HepG2 (cell line): ENCODE measurements around the gene THRB. TPM values are rescaled to one million over a fixed set of nuclear protein-coding genes. Genes with fewer than 3 reads are reported as not detected.
A peak's percentile ranks its signal among the peaks of the same experiment; 100 is the strongest.

ENCODE experiments used
- ATAC-seq: fragments of 200-7000 bp; cut with Tn5 transposase; 3 replicates; pipeline ENCODE4 v1.9.1; 2020; ENCODE audit warnings: mild to moderate bottlenecking, moderate library complexity
- BruUV-seq: library from RNA; stranded (reverse); fragments of 400-500 nt; replicated peaks from 2 replicates; lab custom pipeline; 2021; lab: Mats Ljungman, UMichigan
- CTCF ChIA-PET: fragments of 300-600 bp; formaldehyde crosslinking; extraction: SDS; loops from one replicate; lab custom pipeline; 2021; ENCODE audit warnings: low total read pairs, inconsistent platforms, low intra/inter-chr PET ratio; lab: Yijun Ruan, JAX
- POLR2A ChIA-PET: fragments of 350-600 bp; sonication (Branson Sonifier 250); formaldehyde crosslinking; loops from one replicate; lab custom pipeline; 2020; ENCODE audit warnings: antibody characterized with exemption, inconsistent platforms; lab: Yijun Ruan, JAX
- DNase-seq: peaks from one replicate; pipeline ENCODE4 v3.0.0-alpha.2; 2015; ENCODE audit warnings: low spot score
- FAIRE-seq: peaks from 3 replicates; lab custom pipeline; 2011; peaks lifted over from hg19 to GRCh38; lab: Jason Lieb, UNC
- H2AFZ ChIP-seq: one replicate; pipeline ENCODE4 v1.6.1; 2011; ENCODE audit warnings: low read length, inconsistent platforms
- H3K27ac ChIP-seq: fragments of 300-600 bp; 3 replicates; pipeline ENCODE4 v1.8.0; 2011; ENCODE audit warnings: mixed run types, mild to moderate bottlenecking, mixed read lengths, low read length, inconsistent platforms; ENCODE audit not compliant: insufficient read depth; ENCODE audit errors: extremely low read length
- H3K27me3 ChIP-seq, 2 experiments: fragments of 200-600 bp in 1 of 2; 2 replicates in 1 of 2; 3 replicates in 1 of 2; pipeline versions ENCODE4 v1.6.0 to v1.8.0; 2011; ENCODE audit warnings: low read length in 2 of 2, mild to moderate bottlenecking in 2 of 2, moderate library complexity in 2 of 2, inconsistent platforms in 1 of 2; ENCODE audit not compliant: insufficient read depth in 2 of 2, control insufficient read depth in 1 of 2
- H3K36me3 ChIP-seq, 2 experiments: fragments of 200-600 bp in 1 of 2; replicated peaks in 1 of 2; 2 replicates in 1 of 2; 3 replicates in 1 of 2; pipeline versions ENCODE4 v1.5.1 to v1.8.0; 2011; ENCODE audit warnings: low read length in 2 of 2, inconsistent platforms in 1 of 2; ENCODE audit not compliant: insufficient read depth in 2 of 2, control insufficient read depth in 1 of 2
- H3K4me1 ChIP-seq: 2 replicates; pipeline ENCODE4 v1.5.1; 2012; ENCODE audit warnings: low read length, inconsistent platforms; ENCODE audit not compliant: insufficient read depth
- H3K4me2 ChIP-seq: 2 replicates; pipeline ENCODE4 v1.6.0; 2011; ENCODE audit warnings: low read depth, low read length, inconsistent platforms
- H3K4me3 ChIP-seq, 3 experiments: fragments of 200-600 bp in 1 of 3; sonication (generic), shearing (Covaris generic) in 1 of 3; replicated peaks in 1 of 3; 2 replicates each; pipeline ENCODE4 v1.5.1; 2011 to 2016; ENCODE audit warnings: low read length in 3 of 3, inconsistent platforms in 2 of 3, low read depth in 2 of 3, mild to moderate bottlenecking in 2 of 3, control low read depth in 1 of 3, mixed read lengths in 1 of 3; ENCODE audit not compliant: insufficient read depth in 1 of 3
- H3K79me2 ChIP-seq: one replicate; pipeline ENCODE4 v1.6.1; 2011; ENCODE audit warnings: low read length, inconsistent platforms; ENCODE audit not compliant: insufficient read depth
- H3K9ac ChIP-seq: 2 replicates; pipeline ENCODE4 v1.6.0; 2011; ENCODE audit warnings: mild to moderate bottlenecking, low read depth, low read length, inconsistent platforms; ENCODE audit not compliant: insufficient read depth
- H3K9me3 ChIP-seq: 2 replicates; pipeline ENCODE4 v1.5.1; 2012; ENCODE audit warnings: mild to moderate bottlenecking, low read length
- H4K20me1 ChIP-seq: 2 replicates; pipeline ENCODE4 v1.6.0; 2011; ENCODE audit warnings: inconsistent platforms, mild to moderate bottlenecking, low read length, moderate library complexity; ENCODE audit not compliant: insufficient read depth
- ESRRA ChIP-seq: sonication (generic); formaldehyde crosslinking; IDR thresholded peaks from 2 replicates; pipeline ENCODE4 v1.5.1; 2020; ENCODE audit warnings: mild to moderate bottlenecking, low read depth, missing genetic modification reagents
- NR1H2 ChIP-seq: sonication (generic); formaldehyde crosslinking; IDR thresholded peaks from 2 replicates; pipeline ENCODE4 v1.8.1; 2022; ENCODE audit warnings: low read depth, missing genetic modification reagents, borderline replicate concordance
- PBX3 ChIP-seq: sonication (generic); formaldehyde crosslinking; IDR thresholded peaks from 2 replicates; pipeline ENCODE4 v1.8.1; 2023; ENCODE audit warnings: missing genetic modification reagents, inconsistent platforms, borderline replicate concordance
- PRDM4 ChIP-seq: sonication (generic); formaldehyde crosslinking; IDR thresholded peaks from 2 replicates; pipeline ENCODE4 v1.9.0; 2021; ENCODE audit warnings: missing genetic modification reagents, borderline replicate concordance
- SIX4 ChIP-seq: sonication (generic); formaldehyde crosslinking; IDR thresholded peaks from 2 replicates; pipeline ENCODE4 v1.4.0; 2020; ENCODE audit warnings: missing genetic modification reagents
- ZBTB14 ChIP-seq: sonication (generic); formaldehyde crosslinking; IDR thresholded peaks from 2 replicates; pipeline ENCODE4 v1.4.0; 2020; ENCODE audit warnings: missing genetic modification reagents
- ZMYM4 ChIP-seq: sonication (generic); formaldehyde crosslinking; IDR thresholded peaks from 2 replicates; pipeline ENCODE4 v1.8.1; 2023; ENCODE audit warnings: mild to moderate bottlenecking, missing genetic modification reagents
- ZNF644 ChIP-seq: IDR thresholded peaks from 2 replicates; pipeline ENCODE4 v1.6.1; 2016; ENCODE audit warnings: low read depth
- WGBS: methylation state at CpG from one replicate; pipeline ENCODE4 v1.1.6; 2017; ENCODE audit warnings: low lambda C conversion rate; 5-methylcytosine and 5-hydroxymethylcytosine counted together
- in situ Hi-C: cut with HindIII; loops from 2 replicates; pipeline ENCODE4 v1.10.0; 2017; ENCODE audit warnings: low pct_unique_long_range_greater_than_20kb; ENCODE audit not compliant: extremely low pct_ligation_motif_present
- intact Hi-C: fragments of 100-400 bp; cut with micrococcal nuclease; formaldehyde crosslinking; loops from one replicate; pipeline ENCODE4 v1.10.0; 2022; ENCODE audit not compliant: unreplicated experiment
- polyA plus RNA-seq, 8 experiments: library from polyadenylated mRNA; depleted of rRNA in 3 of 8; stranded (reverse) in 7 of 8; unstranded in 1 of 8; fragments of >200 nt; fragmentation: Illumina TruSeq in 4 of 8; extraction: Trizol in 4 of 8; gene quantifications; 2 replicates each; pipeline versions ENCODE4 v1.2.1 to v1.2.3, GENCODE V29; 2011 to 2016; ENCODE audit warnings: low read depth in 4 of 8, missing spikeins in 1 of 8, mixed read lengths in 1 of 8; ENCODE audit not compliant: insufficient read depth in 1 of 8
- total RNA-seq, 5 experiments: library from RNA; depleted of rRNA; stranded (reverse); fragments of >200 nt; fragmentation: Illumina TruSeq; extraction: Trizol; gene quantifications; 2 replicates each; pipeline ENCODE4 v1.2.3, GENCODE V29; 2016; ENCODE audit warnings: low read depth in 1 of 5

Gene THRB
- total and polyA plus RNA-seq, 2 of the 13 experiments (the other 11 are each of a cell fraction or from before 2014, with no cell fraction given): 4.7 to 22.7 TPM

- H3K27ac ChIP-seq: no peak overlapping the region
- no peak for FAIRE-seq
- TF ChIP-seq PRDM4 (no peak), PBX3 (CRISPR knock-in tag) (no peak)
- TF ChIP-seq, all 625 proteins: peak for 0
- Histone ChIP-seq H3K27me3 (no peaks in the 10 kb centered on the region), H3K79me2 (peaks cover 34% of the 10 kb centered on the region), H3K9ac (no peak overlapping the region), H3K4me2 (no peak overlapping the region), H3K4me1 (peaks cover 37% of the 10 kb centered on the region), H3K36me3 (no peaks in the 10 kb centered on the region), H2AFZ (no peak overlapping the region), H4K20me1 (no peaks in the 10 kb centered on the region), H3K9me3 (no peaks in the 10 kb centered on the region), H3K4me3 (no peak overlapping the region)
- 0% methylated on average over 1 of the region's 1 CpG for WGBS
- CTCF ChIA-PET: no interaction called here
- no peak for DNase-seq
- in situ Hi-C loops (no loop called here), intact Hi-C loops (no loop called here)
- POLR2A ChIA-PET: no interaction called here
- ATAC-seq: no peak
- no TSS peak for BruUV-seq
Observed at GRCh38 chr3:24443476-24443875, 51.2 kb downstream of the THRB start.

- Histone ChIP-seq H3K27ac (peak overlapping the region; percentile 25), H3K27me3 (no peaks in the 10 kb centered on the region)
- CTCF ChIA-PET: no interaction called here
- TF ChIP-seq ZBTB14 (CRISPR knock-in tag) (no peak), NR1H2 (CRISPR knock-in tag) (no peak), ZNF644 (CRISPR knock-in tag) (peak; percentile 28; the same call in 1 of the 2 replicates), ESRRA (CRISPR knock-in tag) (no peak), ZMYM4 (CRISPR knock-in tag) (0 out of 2 replicates have a peak, but pooled peaks have one; percentile 11), SIX4 (CRISPR knock-in tag) (no peak)
- TF ChIP-seq, all 625 proteins: peak for 2
- in situ Hi-C loops: no loop called here
- WGBS: 91% methylated on average over 3 of the region's 3 CpGs
- no peaks in the 10 kb centered on the region for H3K36me3 ChIP-seq
- H3K9me3 ChIP-seq: no peaks in the 10 kb centered on the region
- no peak for DNase-seq
- peak; percentile 68 for ATAC-seq
- H3K4me3 ChIP-seq: no peak overlapping the region
- peak; percentile 12 for FAIRE-seq
- POLR2A ChIA-PET: interaction anchor here (1.1 kb wide), 1 partner anchor 10 kb away, joined by 7 read pairs; no protein-coding TSS in a partner anchor
- H3K4me1 ChIP-seq: peaks cover 50% of the 10 kb centered on the region
- no TSS peak for BruUV-seq
- peaks cover 24% of the 10 kb centered on the region for H3K79me2 ChIP-seq
- H3K9ac ChIP-seq: no peak overlapping the region
- intact Hi-C loops: no loop called here
- H4K20me1 ChIP-seq: no peaks in the 10 kb centered on the region
- H3K4me2 ChIP-seq: no peak overlapping the region
- no peak overlapping the region for H2AFZ ChIP-seq
Observed at GRCh38 chr3:24440760-24441464, 53.7 kb downstream of the THRB start.
